GM12878 (cell line): ENCODE results near the gene GGCX.

Experiments used
- CTCF ChIP-seq, 3 experiments: IDR thresholded peaks in 2 of 3; conservative IDR thresholded peaks in 1 of 3; 2 replicates each; pipeline ENCODE4 v1.5.1; 2011; ENCODE audit warnings: low read depth in 3 of 3, low read length in 3 of 3, mild to moderate bottlenecking in 3 of 3, control low read depth in 2 of 3, moderate library complexity in 2 of 3, inconsistent platforms in 1 of 3, mixed read lengths in 1 of 3; ENCODE audit not compliant: control insufficient read depth in 2 of 3, insufficient read depth in 1 of 3; ENCODE audit errors: extremely low read depth in 1 of 3
- EGR1 ChIP-seq, 2 experiments: IDR thresholded peaks; 1 replicate in 1 of 2; 2 replicates in 1 of 2; pipeline ENCODE4 v1.6.1; 2011 to 2012; ENCODE audit warnings: low read depth in 2 of 2, low read length in 2 of 2, borderline replicate concordance in 1 of 2, mild to moderate bottlenecking in 1 of 2, moderate library complexity in 1 of 2
- EZH2 ChIP-seq: IDR thresholded peaks from 2 replicates; pipeline ENCODE4 v1.6.1; 2012; ENCODE audit warnings: low read depth, mild to moderate bottlenecking, control low read depth, inconsistent platforms, low read length, borderline replicate concordance; ENCODE audit not compliant: control insufficient read depth
- HDAC6 ChIP-seq: fragments of 200-600 bp; sonication (generic); IDR thresholded peaks from one replicate; pipeline ENCODE4 v1.8.0; 2017; ENCODE audit warnings: antibody characterized with exemption; ENCODE audit not compliant: unreplicated experiment
- JUND ChIP-seq: IDR thresholded peaks from 2 replicates; pipeline ENCODE4 v1.6.1; 2012; ENCODE audit warnings: low read depth, mild to moderate bottlenecking, low read length, improper control_type of control experiment, moderate library complexity
- RB1 ChIP-seq: fragments of 450-650 bp; formaldehyde crosslinking; IDR thresholded peaks from 2 replicates; pipeline ENCODE4 v1.6.1; 2017; ENCODE audit warnings: mild to moderate bottlenecking, borderline replicate concordance
- RCOR1 ChIP-seq: conservative IDR thresholded peaks from 2 replicates; pipeline ENCODE4 v1.6.1; 2012; ENCODE audit warnings: low read depth, low read length, improper control_type of control experiment
- REST ChIP-seq: IDR thresholded peaks from 2 replicates; pipeline ENCODE4 v1.6.1; 2012; ENCODE audit warnings: mild to moderate bottlenecking, low read depth, low read length
- SPI1 ChIP-seq: IDR thresholded peaks from 2 replicates; pipeline ENCODE4 v1.6.1; 2011; ENCODE audit warnings: low read depth, mild to moderate bottlenecking, low read length, moderate library complexity, borderline replicate concordance; ENCODE audit not compliant: insufficient read depth
- SRF ChIP-seq, 2 experiments: IDR thresholded peaks; 2 replicates each; pipeline ENCODE4 v1.6.1; 2011; ENCODE audit warnings: low read depth in 2 of 2, low read length in 2 of 2, mild to moderate bottlenecking in 1 of 2, moderate library complexity in 1 of 2
- SUZ12 ChIP-seq: fragments of 200-600 bp; sonication (generic); IDR thresholded peaks from one replicate; pipeline ENCODE4 v1.6.1; 2018; ENCODE audit warnings: antibody characterized with exemption, mild to moderate bottlenecking; ENCODE audit not compliant: unreplicated experiment
- TF ChIP-seq, protein P1 (sequence below): fragments of 450-650 bp; IDR thresholded peaks from 2 replicates; pipeline ENCODE4 v1.6.1; 2017; ENCODE audit warnings: mild to moderate bottlenecking

GRCh38 chr2:85575739-85576138, 14.4 kb upstream of the GGCX start:
- TF ChIP-seq, protein P1, sequence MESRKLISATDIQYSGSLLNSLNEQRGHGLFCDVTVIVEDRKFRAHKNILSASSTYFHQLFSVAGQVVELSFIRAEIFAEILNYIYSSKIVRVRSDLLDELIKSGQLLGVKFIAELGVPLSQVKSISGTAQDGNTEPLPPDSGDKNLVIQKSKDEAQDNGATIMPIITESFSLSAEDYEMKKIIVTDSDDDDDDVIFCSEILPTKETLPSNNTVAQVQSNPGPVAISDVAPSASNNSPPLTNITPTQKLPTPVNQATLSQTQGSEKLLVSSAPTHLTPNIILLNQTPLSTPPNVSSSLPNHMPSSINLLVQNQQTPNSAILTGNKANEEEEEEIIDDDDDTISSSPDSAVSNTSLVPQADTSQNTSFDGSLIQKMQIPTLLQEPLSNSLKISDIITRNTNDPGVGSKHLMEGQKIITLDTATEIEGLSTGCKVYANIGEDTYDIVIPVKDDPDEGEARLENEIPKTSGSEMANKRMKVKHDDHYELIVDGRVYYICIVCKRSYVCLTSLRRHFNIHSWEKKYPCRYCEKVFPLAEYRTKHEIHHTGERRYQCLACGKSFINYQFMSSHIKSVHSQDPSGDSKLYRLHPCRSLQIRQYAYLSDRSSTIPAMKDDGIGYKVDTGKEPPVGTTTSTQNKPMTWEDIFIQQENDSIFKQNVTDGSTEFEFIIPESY: no peak
- TF ChIP-seq CTCF (IDR thresholded peaks at IDR 0.05 in 2 of 3, conservative IDR thresholded peaks at IDR 0.05 in 1 of 3; ENCODE audit: control insufficient read depth in 2 of 3, extremely low read depth in 1 of 3, insufficient read depth in 1 of 3, low read depth in 3 of 3, low read length in 3 of 3): no peak
- no peak for TF ChIP-seq HDAC6
- TF ChIP-seq EZH2: no peak
- no peak for TF ChIP-seq RCOR1
- TF ChIP-seq SUZ12: no peak
- no peak for TF ChIP-seq RB1
- TF ChIP-seq JUND: no peak
- no peak for TF ChIP-seq REST
- TF ChIP-seq EGR1 (IDR thresholded peaks at IDR 0.05; ENCODE audit: borderline replicate concordance in 1 of 2, low read depth in 2 of 2, low read length in 2 of 2): no peak
- no peak for TF ChIP-seq SPI1
- no peak for TF ChIP-seq SRF (IDR thresholded peaks at IDR 0.05; ENCODE audit: low read depth in 2 of 2, low read length in 2 of 2)
